ENCODE results near the gene CLSTN3.

CLSTN3 gene

DNA sequence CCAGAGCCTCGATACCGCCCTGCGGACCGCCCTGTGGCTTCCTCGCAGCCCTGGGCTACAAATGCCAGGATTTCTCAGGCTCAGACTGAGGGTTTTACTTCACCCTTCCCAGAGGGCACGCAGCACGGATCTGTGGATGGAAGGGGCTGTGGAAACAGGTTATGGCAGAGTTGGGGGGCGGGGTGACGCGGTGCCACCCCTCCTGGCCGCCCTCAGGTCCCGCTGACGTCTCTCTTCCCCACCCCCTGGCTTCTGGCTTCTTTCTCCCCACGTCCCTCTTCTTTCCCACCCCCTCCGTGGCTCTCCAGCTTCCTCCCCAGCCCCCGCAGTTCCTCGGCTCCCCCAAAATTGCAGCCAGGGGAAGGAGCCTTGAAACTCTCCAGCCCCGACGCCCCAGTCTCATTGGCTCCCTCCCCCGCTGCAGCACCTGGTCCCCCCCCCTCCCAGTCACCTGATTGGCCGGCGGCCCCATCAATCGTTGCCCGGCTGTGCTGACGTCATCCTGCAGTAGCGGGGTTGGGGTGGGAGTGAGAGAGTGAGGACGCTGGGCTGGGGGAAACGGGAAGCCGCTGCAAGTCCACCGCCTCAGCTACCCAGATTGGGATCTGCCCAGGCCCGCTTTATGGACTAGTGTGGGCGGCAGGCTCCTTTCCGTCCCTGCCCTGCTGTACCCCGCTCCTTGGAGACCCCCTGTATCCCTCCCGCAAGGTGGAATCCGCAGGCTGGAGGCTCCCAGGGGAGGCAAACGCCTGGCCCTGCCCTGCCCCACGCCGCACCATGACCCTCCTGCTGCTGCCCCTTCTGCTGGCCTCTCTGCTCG lies at the start of gene CLSTN3:
Gene CLSTN3, plus strand, starts transcription at position 500 of the 820 bp plus-strand sequence. Its CDS starts 278 bp downstream, at position 778.
- DNase-seq (ENCODE audit: low spot score) = peak; percentile 80

DNA sequence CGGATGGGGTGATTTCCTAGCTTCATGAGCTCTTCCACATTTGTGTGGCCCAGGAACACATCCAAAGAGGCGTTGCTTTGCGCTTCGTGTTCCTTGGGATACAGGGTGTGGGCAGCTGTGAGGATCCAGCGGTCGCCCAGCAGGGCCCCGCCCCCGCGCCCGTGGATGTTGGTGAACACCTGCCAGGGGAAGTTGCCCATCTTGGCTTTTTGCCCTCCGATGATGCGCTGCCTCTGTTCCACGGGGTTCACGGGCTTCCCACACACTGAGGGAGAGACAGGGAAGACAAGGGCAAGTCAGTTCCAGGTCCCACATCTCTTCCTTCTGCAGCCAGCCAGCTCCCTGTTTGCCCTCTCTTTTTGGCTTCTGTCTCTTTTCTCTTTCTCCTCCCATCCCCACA lies 49.1 kb upstream of the CLSTN3 start:
- no peak for DNase-seq (ENCODE audit: low spot score)

DNA sequence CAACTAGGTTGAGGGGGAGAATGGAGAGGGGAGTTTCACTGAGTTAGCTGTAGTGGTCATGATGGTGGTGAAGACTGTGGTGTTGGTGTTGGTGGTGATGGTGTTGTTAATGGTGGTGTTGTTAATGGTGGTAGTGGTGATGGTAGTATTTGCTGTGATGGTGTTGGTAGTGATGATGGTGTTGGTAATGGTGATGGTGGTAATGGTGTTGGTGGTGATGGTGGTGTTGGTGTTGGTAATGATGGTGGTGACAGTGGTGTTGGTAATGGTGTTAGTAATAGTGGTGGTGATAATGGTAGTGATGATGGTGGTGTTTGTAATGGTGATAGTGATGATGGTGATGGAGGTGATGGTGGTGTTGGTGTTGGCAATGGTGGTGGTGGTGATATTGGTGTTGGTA lies 47.0 kb upstream of the CLSTN3 start:
- no peak for DNase-seq (ENCODE audit: low spot score)

DNA sequence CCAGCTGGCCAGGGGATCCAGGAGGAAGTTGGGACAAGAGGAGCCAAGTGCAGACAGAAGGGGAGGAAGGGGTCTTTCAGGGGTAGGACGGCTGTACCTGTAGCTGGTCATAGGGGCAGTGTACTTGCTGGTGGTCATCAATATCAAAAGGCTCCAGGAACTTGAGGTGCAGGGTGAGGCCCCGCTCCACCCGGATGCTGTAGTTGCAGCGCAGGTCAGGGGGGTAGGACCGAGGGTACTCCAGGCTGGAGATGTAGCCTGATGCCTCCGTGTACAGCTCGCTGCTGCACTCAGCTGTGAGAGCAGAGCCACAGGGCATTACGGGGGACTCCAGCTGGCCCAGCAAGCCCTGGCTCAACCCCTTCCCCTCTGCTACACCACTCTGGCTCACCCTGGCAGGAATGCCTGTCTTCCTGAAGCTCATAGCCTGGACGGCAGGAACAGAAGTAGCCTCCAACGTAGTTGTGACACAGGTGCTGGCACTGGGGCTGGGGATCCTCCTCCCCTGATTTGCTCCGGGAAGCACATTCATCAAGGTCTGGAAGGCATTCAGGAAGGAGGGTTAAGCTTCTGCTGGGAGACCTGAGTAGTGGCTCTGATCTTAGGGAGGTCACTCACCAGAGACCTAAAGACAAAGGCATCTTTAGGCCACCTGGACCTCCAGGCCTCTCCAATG lies 40.8 kb upstream of the CLSTN3 start:
- no peak for DNase-seq (ENCODE audit: low spot score)

DNA sequence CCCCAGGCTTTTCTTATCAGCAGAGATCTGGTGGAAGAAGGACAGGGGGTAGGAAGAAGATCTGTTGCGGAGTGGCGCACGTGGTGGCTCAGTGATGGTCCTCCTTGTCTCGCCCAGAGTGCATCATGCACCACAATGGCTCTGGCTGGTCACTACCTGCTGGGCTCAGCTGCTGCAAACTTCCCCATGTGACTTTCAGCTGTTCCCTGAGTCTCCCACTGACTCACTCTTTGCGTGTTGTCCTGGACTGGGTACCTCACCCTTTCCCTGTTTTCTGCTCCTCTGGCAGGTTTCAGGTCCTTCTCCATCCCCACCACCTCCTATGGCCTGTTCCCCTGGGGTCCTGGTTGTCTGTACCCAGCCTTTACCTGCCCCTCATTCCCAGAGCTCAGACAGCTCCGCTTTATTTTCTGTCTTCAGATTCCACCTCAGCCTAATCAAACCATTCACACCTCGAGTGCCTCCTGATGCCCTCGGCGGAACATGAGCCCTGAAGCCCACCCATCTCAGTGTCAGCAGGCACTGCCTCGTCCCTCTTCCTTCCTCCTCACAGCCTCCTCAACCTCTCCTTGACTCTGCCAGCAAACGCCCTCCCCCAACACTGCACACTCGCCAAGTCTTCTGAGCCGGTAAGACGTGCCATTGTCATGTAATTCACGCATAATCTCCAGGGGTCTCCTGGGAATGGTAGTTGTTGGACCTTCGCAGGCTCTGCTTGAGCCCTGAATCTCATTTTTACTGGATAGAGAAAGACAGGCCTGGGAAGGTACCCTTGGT lies 39.8 kb upstream of the CLSTN3 start:
- no peak for DNase-seq (ENCODE audit: low spot score)

DNA sequence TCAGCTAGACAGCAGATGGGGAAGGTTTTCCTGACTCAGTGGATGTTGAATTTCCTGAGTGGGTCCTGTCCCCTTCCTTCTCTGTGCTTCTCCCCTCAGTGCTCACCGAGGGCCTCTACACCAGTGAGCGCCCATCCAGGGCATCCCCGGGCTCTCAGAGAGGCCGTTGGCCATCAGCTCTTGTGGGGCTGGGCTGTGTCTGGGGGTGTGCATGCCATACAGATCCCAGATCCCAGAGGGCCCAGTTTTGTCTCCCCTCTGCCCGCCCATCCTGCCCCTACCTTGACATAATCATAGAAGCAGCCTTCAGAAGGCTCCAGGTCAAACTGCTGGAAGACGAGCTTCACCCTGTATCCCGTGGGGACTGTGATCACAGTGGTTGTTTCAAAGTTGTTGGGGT lies 39.0 kb upstream of the CLSTN3 start:
- DNase-seq (ENCODE audit: low spot score) = no peak

DNA sequence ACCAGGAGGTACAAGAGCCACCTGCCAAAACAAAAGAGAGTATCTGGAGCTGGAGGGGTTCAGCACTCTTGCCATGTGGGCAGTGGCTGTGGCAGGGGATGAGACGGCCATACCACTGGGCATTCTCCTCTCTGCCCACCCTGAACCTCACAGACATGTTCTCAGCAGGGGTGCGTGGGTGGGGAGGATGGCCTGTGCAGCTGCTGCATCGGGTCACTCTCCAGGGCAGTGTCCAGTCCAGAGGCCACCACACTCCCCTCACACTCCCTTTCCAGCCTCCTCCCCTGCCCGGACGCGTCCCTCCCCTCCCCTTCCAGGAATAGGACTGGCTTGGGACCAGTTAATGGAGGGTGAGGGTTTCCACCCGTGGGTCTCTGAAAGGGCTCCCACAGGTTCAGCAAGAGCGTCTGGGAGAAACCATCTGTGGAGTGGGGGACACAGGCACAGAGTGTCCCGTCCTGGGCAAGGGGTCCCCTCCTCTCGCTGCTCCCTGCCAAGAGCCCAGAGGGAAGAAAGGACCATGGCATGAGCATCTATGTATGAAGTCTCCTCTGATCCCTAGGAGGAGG lies 38.4 kb upstream of the CLSTN3 start:
- no peak for DNase-seq (ENCODE audit: low spot score)

DNA sequence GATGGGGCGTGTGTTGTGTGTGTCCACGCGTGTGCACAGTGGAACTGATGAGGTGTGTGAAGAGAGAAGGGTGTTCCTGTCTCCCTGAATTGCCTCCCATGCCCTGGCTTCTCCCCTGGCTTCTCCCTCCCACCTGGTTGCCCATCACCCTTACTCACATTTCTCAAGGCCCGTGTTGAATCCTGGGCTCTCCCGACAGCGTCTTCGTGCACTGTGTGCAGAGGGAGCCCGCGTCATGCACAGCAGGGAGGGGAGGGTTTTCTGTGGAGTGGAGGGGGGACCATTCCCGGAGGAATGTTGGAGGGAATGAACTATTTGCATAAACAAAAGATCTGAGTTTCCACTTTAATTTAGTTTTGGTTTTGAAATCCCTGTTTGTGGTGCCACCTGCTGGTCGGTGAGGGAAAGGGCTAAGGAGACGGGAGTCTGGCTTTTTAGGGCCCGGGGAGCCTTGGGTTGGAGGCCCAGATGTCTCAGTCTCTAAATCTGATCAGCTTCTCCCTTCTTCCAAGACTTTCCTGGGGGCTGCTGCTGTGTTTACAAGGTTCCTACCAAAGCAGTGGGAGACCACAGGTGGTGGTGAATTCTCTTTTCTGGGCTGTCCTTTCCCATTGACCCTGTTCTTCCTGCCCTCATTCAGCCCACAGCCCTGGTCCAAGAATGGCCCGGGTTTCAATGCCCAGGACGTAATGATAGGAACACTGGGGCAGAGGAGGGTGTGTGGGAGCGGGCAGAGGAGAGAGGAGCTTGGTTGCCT lies 37.8 kb upstream of the CLSTN3 start, which contains the start of gene C1R:
Gene C1R, minus strand, starts transcription at position 217 of the 757 bp plus-strand sequence. Its CDS starts 57 bp downstream, at position 160.
- peak; percentile 76 for DNase-seq (ENCODE audit: low spot score)

DNA sequence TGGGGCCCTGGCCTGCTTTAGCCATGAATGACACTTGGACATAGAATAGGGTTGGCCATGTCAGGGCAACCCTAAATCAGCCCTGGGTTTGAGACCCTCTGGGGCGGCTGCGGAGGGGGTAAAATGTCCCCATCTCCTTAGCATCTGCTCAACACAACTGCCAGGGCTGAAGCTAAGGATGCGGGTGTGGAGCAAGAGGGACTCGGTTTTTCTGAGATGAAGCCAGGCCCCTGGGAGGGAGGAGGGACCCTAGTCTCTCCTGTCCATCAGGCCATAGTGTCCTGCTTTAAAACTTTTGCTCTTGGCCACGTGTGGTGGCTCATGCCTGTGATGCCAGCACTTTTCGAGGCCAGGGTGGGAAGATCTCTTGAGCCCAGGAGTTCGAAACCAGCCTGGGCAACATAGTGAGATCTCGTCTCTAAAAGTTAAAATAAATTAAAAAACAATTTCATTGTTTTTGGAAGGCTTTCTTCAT lies 37.1 kb upstream of the CLSTN3 start:
- no peak for DNase-seq (ENCODE audit: low spot score)

DNA sequence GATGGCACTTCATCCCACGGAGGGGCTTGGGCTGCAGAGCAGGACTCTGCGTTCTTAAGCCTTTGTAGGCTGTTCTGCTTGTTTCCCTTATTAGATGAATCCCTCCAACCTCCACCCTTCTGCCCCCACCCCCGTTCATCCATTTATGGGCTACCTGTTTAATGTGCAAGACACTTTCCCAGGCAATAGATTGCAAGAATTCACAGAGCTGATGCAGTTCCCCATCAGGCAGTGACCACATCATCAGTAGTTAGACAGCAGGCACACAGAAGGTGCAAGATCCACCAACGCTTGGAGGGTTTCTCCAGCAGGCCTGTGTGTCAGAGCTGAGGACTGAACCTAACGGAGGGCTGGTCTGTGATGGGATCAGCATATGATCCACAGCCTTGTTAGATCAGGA lies 36.7 kb upstream of the CLSTN3 start:
- no peak for DNase-seq (ENCODE audit: low spot score)

DNA sequence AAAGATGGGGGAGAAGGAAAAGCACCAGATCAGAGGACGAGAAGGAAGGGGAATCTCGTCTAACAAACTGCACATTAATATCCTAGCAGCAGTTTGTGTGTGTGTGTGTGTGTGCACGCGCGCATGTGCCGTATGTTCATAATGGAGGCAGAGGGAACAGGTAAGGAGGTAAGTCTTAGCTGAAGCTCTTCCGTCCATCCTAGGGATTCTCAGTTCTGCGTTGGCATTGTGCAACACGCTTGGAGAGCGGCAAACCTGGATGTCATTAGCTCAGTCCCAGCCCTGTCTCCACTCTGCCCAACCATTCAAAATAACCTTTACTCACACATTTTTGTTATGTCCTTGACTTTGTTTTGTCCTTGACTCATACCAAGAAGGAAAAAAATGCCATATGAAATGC lies 36.3 kb upstream of the CLSTN3 start:
- DNase-seq (ENCODE audit: low spot score) = no peak

DNA sequence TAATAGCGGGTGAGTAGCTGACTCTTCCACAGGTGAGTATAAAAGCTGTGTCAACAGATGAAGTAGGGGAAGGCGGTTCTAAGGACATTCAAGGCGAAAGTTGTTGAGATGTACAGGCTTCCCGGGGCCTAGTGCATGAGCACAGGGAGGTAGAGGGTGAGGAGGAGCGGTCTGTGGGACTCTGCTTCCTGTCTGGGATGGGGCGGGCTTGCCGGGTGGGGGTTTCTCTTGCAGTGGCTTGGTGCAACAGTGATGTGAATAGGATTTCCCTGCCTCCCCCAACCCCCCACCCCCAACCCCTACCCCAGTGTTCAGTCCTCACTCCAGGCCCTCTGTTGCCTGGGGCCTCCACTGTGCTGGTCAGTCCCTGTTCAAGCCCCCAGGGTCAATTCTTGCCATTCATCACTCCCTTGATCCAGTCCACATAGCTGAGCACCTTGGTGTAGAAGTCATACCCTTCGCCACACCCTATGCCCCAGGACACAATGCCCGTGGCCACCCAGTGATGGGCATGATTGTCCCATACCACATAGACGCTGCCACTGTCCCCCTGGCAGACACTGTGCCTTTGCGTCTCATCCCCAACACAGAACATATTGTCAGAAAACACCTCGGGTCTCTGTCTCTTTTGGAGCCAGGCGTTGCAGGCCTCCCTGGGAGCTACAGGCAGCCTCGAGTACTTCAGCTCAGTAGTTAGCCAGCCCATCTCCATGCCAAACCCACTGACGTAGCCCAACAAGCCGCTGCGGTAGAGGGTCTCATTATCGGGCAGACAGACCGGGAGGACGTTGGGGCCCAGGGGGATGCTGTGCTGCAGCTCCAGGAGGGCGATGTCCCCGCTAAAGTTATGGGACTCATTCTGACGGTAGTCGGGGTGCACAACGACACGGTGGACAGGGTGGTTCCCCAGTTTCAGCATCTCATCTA lies 33.9 kb upstream of the CLSTN3 start:
- DNase-seq (ENCODE audit: low spot score) = no peak

DNA sequence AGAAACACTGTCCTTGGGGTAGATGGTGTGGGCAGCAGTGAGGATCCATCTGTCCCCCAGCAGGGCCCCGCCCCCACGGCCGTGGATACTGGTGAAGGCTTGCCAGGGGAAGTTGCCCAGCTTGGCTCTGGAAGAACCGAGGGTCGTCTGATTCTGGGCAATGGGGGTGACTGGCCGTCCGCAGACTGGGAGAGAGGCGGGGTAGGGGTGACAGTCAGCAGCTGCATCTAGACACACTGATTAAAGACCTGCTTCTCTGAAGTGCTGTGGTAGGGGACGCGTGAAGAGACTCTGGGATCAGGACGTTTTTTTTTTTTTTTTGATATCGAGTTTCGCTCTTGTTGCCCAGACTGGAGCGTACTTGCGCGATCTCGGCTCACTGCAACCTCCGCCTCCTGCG lies 33.2 kb upstream of the CLSTN3 start:
- no peak for DNase-seq (ENCODE audit: low spot score)

DNA sequence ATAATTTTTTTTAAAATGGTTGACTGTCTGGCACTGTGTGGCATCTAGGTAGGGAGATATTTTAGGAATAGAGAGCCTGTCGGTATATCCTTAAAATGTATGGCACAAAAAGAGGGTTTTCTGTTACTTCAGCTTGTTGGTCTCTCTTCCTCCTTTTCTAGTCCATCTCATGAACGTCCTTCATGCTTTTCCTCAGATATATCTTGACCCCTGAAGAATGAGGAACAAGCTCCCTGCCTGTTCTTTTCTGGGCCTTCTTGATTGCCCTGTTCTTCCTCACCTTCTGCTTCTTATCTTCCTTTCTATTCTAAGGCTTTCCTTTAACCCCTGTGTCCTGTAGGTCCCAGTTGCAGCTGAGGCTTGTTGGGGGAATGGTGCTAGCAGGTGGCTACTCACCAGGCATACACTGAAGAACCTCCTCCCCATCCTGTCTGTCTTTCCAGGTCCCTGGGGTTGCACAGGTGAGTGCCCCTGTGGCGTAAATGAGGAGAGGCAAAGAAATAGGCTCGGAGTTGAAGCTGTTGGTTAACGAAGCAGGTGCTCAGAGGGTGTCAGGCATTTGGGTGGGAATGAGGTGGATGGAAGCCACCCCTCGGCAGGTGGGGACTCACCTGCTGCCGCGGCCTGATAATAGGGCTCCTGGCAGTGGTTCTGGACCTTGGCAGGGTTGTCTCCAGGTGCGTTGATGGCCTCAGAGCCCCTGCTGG lies 30.7 kb upstream of the CLSTN3 start:
- no peak for DNase-seq (ENCODE audit: low spot score)

DNA sequence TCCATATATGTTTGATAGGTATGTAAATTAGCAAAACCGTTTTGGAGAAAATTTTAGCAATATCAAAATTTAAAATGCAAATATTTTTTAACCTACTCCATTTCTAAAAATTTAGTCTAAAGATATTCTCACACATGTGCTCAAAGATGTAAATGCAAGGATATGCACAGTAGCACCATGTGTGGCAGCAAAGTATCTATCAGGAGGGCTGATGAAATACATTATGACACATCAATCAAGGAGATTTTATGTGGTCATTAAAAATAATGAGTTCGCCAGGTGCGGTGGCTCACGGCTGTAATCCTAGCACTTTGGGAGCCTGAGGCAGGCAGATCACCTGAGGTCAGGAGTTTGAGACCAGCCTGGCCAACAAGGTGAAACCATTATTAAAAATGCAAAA lies 29.9 kb upstream of the CLSTN3 start:
- DNase-seq (ENCODE audit: low spot score) = no peak

DNA sequence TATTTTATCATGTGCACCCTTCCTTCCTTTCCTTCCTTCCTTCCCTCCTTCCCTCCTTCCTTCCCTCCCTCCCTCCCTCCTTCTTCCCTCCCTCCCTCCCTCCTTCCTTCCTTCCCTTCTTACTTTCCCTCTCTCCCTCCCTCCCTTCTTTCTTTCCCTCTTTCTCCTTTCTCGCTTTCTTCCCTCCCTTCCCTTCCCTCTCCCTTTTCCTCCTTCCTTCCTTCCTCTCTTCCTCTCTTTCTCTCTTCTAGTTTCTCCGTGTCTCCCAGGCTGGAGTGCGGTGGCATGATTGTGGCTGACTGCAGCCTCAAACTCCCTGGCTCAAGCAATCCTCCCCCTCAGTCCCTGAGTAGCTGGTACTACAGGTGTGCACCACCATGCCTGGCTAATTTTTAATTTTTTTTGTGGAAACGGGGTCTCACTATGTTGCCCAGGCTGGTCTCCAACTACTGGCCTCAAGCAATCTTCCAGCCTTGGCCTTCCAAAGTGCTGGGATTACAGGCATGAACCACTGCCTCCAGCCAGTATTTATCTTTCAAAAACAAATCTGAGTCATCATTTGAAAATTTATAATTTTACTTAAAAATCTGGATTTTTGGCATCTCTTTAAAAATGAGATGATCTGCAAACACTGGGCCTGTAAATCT lies 29.0 kb upstream of the CLSTN3 start:
- DNase-seq (ENCODE audit: low spot score) = no peak

DNA sequence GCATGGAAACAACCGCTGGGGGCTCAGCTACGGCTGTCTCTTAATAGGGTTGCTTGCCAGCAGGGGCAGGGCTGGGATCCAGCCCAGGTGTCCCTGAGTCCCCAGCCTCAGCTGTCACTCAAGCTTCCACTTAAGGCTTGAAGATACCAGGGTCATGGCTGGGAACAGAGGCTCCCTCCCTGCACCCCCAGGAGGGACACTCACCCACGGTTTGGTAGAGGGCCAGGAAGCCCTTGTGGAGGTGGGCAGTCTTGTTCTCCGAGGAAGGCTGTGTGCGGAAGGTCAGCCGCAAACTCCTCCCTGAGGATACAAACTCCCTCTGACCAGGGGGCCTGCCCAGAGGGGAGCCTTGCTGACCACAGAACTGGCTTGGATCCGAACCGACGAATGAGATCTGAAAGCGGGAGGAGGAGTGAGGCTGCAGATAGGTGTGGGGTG lies 28.5 kb upstream of the CLSTN3 start:
- no peak for DNase-seq (ENCODE audit: low spot score)

DNA sequence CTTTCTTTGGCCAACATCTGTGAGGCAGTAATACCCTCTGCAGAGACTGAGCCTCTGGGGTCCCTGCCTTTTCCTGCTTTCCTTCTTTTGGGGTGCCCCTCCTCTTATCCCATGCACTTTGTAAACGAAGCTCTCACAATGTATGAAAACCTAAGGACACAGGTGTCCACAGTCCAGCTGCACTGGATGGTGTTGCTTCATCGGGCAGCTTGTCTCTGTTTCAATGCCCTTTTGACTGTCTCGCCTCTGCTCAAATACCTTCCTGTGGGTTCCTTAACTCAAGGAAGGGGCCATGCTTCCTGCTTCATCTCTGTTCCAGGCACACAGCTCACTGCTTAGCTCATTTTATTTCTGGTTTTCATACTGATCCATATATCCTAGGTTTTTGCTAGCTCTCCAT lies 27.6 kb upstream of the CLSTN3 start:
- no peak for DNase-seq (ENCODE audit: low spot score)

All from COLO829 (cell line).